Hematopoietic multipotent progenitor cell treated with erythropoietin and hydrocortisone succinate and interleukin-3 and kit ligand, for 17 days (in vitro differentiated cells): ENCODE data around the gene FARP1.

ENCODE experiments used
- DNase-seq: peaks from one replicate; pipeline ENCODE4 v3.0.0-alpha.2; 2015; ENCODE audit warnings: low spot score

FARP1 gene

GRCh38 chr13:98141091-98141490 is 1.8 kb upstream of the FARP1 start:
- no peak for DNase-seq

- DNase-seq = no peak
Measured at GRCh38 chr13:98141509-98142379, 1.1 kb upstream of the FARP1 start.

- DNase-seq = no peak
Measured at GRCh38 chr13:98143157-98143553, 261 bp downstream of the FARP1 start.

- no peak for DNase-seq
Measured at GRCh38 chr13:98143601-98144026, 720 bp downstream of the FARP1 start.

GRCh38 chr13:98144027-98144741 is 1.3 kb downstream of the FARP1 start:
- no peak for DNase-seq

GRCh38 chr13:98144801-98145350 is 2.0 kb downstream of the FARP1 start:
- no peak for DNase-seq

- DNase-seq = no peak
Measured at GRCh38 chr13:98147521-98147920, 4.6 kb downstream of the FARP1 start.

- no peak for DNase-seq
Measured at GRCh38 chr13:98150832-98151479, 8.1 kb downstream of the FARP1 start.

GRCh38 chr13:98155475-98156109 is 12.7 kb downstream of the FARP1 start:
- no peak for DNase-seq

- no peak for DNase-seq
Measured at GRCh38 chr13:98156259-98156658, 13.4 kb downstream of the FARP1 start.

GRCh38 chr13:98157188-98157587 is 14.3 kb downstream of the FARP1 start:
- no peak for DNase-seq

- DNase-seq = no peak
Measured at GRCh38 chr13:98157609-98158008, 14.7 kb downstream of the FARP1 start.

GRCh38 chr13:98158172-98158899 is 15.4 kb downstream of the FARP1 start:
- DNase-seq = no peak

- DNase-seq = no peak
Measured at GRCh38 chr13:98162935-98163334, 20.0 kb downstream of the FARP1 start.

- no peak for DNase-seq
Measured at GRCh38 chr13:98169331-98169730, 26.4 kb downstream of the FARP1 start.

- DNase-seq = no peak
Measured at GRCh38 chr13:98171900-98172589, 29.2 kb downstream of the FARP1 start.

- no peak for DNase-seq
Measured at GRCh38 chr13:98172590-98173422, 29.9 kb downstream of the FARP1 start.

GRCh38 chr13:98173431-98174152 is 30.7 kb downstream of the FARP1 start:
- no peak for DNase-seq

- no peak for DNase-seq
Measured at GRCh38 chr13:98174307-98174706, 31.4 kb downstream of the FARP1 start.
